H1 (cell line): Measurements from ENCODE around the gene IKZF3. TPM values are rescaled to one million over a fixed set of nuclear protein-coding genes. Genes with fewer than 3 reads are reported as not detected.

ENCODE experiments used
- CBX8 ChIP-seq: fragments of 300-800, 300-1000 bp; sonication (generic); IDR thresholded peaks from 2 replicates; pipeline ENCODE4 v1.7.1; 2016; ENCODE audit warnings: low read depth, low read length, borderline replicate concordance
- CHD1 ChIP-seq: IDR thresholded peaks from 2 replicates; pipeline ENCODE4 v1.6.1; 2012; ENCODE audit warnings: low read depth, low read length, improper control_type of control experiment
- E2F6 ChIP-seq: IDR thresholded peaks from 2 replicates; pipeline ENCODE4 v1.6.1; 2012; ENCODE audit warnings: inconsistent platforms
- TCF12 ChIP-seq: IDR thresholded peaks from 2 replicates; pipeline ENCODE4 v1.6.1; 2011; ENCODE audit warnings: low read depth, mild to moderate bottlenecking, low read length
- USF2 ChIP-seq: IDR thresholded peaks from 2 replicates; pipeline ENCODE4 v1.6.1; 2011; ENCODE audit warnings: low read length, improper control_type of control experiment
- ZNF274 ChIP-seq: IDR thresholded peaks from 2 replicates; pipeline ENCODE4 v1.7.0; 2012; ENCODE audit warnings: low read length, borderline replicate concordance; ENCODE audit errors: extremely low read depth
- polyA plus RNA-seq, 7 experiments: library from polyadenylated mRNA; depleted of rRNA in 3 of 7; stranded (reverse) in 5 of 7; unstranded in 2 of 7; fragments of >200 nt in 5 of 7; fragments of 200-250 nt in 2 of 7; gene quantifications; 1 replicate in 5 of 7; 2 replicates in 1 of 7; 4 replicates in 1 of 7; pipeline versions ENCODE4 v1.2.1 to v1.2.3, GENCODE V29; 2011 to 2013; ENCODE audit warnings: missing spikeins in 2 of 7, mixed read lengths in 2 of 7
- total RNA-seq: library from RNA; stranded (reverse); fragmentation: NEBNext Ultra II Directional; extraction: Animal tissue kit (Norgen Biotek cat#: 25700); gene quantifications from 2 replicates; pipeline ENCODE4 v1.2.1, GENCODE V29; 2021

The IKZF3 gene
- total and polyA plus RNA-seq, 2 of the 8 experiments (the other 6 are each of a cell fraction or from before 2014, with no cell fraction given) = 0.23 to 0.56 TPM

GRCh38 chr17:39831588-39831987, 32.5 kb downstream of the IKZF3 start (continued):
- TF ChIP-seq USF2 = no peak
- TF ChIP-seq ZNF274 = no peak
- no peak for TF ChIP-seq E2F6
- no peak for TF ChIP-seq TCF12
- no peak for TF ChIP-seq CHD1
- TF ChIP-seq CBX8 = no peak
